HG03103 (cell line): ENCODE measurements around the gene NR3C2.

Experiments
- ATAC-seq: cut with Tn5 transposase; IDR thresholded peaks from one replicate; pipeline ENCODE4 v1.9.1; 2021; ENCODE audit warnings: low read depth; ENCODE audit not compliant: unreplicated experiment

NR3C2 gene

GRCh38 chr4:148441986-148442831, at the start of gene NR3C2:
TSS of gene NR3C2 (minus strand) at chr4:148442414.
- ATAC-seq, result peak; percentile 95

DNA sequence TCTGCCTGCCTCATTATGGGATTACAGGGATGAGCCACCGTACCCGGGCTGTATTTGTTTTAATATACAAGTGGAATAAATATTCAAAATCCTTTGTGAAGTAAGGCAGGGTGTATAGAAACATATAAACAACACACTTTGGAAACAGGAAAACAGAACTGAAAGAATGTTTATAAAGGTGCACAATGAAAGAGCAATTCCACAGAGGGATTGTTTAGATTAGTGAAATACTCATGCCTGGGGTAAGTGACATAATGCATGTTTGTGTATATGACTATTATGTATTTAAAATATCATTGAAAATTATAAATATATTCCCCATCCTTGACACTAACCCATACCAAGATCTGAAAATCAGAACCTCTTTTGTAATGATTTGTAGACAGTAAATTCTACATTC, 45.0 kb upstream of the NR3C2 start:
- no peak for ATAC-seq

- no peak for ATAC-seq
Observed at GRCh38 chr4:148481636-148482035, 39.4 kb upstream of the NR3C2 start.

DNA sequence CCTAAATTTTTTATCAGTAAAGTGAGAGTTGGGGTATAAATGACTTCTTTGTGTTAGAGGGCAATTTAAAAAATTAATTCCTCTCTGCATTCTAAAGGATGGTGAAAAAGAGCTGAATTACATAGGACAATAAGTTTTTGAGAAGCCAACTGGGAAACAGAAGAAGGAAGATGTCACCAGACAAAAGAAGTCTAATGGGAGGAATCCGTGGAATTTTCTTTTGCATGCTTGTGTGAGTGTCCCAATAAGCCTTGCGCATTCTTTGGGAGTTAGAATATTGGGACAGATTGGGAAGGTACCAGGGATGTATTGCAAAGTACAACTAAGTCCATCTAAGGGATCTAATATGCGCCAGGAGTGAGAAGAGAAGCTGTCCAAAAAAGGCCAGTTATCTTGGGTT, 35.1 kb upstream of the NR3C2 start:
- ATAC-seq, result no peak

- no peak for ATAC-seq
Observed at GRCh38 chr4:148469938-148470337, 27.7 kb upstream of the NR3C2 start.

DNA sequence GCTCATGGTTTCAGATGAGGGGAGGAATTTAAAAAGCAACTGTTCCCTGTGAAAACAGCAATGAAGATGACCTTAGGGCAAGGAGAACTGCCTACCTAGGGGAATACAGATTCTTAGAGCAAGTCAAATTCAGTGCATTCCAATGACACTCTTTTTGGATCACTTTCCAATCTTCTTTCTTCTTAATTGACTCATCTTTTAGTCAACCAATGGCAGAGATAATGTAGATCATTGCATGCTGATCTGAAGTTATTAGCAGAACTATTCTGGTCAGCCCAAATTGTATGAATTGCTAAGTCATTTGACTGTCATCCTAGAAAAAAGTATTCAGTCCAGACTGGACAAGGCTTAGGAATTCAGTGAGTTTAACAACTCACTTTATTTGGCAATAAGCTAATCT, 12.6 kb upstream of the NR3C2 start:
- ATAC-seq, result no peak

- ATAC-seq, result no peak
Observed at GRCh38 chr4:148453833-148454232, 11.6 kb upstream of the NR3C2 start.

DNA sequence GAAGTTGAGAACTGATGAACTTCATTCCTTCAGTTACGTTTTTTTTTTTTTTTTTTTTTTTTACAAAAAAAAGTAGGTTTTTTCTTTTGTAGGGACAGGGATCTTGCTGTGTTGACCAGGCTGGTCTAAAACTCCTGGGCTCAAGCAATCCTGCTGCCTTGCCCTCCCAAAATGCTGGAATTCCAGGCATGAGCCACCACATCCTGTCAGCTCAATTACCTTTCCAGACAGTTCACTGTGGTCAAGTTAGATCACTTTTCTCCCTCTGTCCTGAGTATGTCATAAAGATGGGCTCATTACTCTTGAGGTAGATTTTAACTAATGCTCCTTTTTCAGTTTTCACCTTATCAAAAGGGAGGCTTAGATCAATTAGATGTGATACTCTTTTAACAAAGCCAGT, 10.8 kb upstream of the NR3C2 start:
- no peak for ATAC-seq

DNA sequence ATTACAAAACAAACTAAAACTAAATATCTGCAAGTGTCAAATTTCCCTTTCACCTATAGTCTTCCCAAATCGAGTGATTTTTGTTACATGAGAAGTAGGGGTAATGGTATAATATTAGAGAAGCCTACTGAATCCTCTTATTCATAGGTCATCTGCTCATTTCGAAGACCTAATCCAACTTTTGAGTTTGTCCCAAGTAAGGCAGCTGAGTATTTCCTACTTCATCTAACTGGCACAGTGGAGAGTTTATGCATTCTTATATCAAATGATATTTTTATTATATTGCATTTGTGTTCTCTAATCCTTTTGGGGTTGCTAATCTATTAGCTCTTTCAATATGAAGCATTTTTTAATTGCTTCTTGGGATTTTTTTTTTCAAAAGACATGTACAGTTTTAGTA, 7.7 kb upstream of the NR3C2 start:
- no peak for ATAC-seq

DNA sequence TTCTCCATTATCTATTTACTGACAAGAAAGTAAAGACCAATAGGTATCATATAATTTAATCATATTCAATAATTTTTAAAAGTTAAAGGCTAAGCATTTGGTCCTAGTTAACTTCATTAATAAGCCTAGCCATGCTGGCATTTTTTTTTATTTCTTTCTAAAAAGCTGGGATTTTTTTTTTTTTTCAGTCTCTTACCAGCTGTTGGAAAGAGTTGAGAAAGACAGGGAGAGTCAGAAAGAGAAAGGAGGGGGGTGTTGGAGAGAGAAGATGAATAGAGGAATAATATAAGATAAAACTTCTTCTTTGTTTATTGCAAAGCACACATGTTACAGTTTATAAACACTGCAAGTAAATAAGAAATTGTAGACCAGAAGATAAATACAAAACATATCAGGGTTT, 5.9 kb upstream of the NR3C2 start:
- ATAC-seq, result no peak

DNA sequence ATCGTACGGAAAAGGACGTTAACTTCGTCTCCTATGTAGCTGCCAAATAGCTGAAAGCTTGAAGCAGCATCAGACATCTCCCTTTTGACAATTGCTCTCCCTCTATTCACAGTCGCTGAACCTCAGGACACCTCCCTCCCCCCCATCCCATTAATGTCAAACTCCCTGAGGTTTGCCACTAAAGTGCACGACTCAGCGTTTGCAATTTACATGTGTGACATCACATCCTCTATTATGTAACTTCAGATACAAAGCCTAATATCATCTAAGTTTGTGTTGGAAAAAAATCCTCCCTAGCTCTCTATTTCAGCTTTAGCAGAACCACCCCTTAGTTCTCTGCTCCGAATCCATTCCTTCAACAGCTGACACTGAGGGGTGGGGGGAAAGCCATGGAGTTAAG, 5.5 kb upstream of the NR3C2 start:
- no peak for ATAC-seq

DNA sequence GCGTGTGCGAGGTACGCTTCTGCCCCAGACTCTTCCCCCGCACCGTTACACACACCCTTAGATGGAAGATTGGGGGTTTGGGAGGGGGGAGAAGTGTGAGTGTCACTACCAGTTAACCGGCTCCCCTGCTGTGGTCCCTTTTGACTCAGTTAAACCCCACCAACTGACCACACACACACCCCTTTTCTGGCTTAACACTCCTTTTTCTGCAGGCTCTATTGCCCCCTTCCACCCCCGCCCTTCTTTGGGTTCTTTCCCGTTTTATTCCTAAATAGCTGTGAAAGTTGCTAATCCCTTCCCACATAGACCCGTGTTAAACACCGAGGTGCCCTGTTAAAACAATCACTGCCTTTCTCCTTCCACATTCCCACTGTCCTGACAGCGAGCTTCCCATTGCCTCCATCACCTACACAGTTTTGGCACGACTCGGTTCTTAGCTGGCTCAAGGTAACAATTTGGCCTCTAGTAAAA, 3.7 kb upstream of the NR3C2 start:
- ATAC-seq, result no peak

GRCh38 chr4:148445071-148445859, 3.1 kb upstream of the NR3C2 start:
- peak; percentile 13 for ATAC-seq

GRCh38 chr4:148444296-148445070, 2.3 kb upstream of the NR3C2 start:
- ATAC-seq, result no peak

- no peak for ATAC-seq
Observed at GRCh38 chr4:148443512-148444295, 1.5 kb upstream of the NR3C2 start.

- peak; percentile 7 for ATAC-seq
Observed at GRCh38 chr4:148442832-148443511, 758 bp upstream of the NR3C2 start.

- ATAC-seq, result no peak
Observed at GRCh38 chr4:148441624-148441985, 609 bp downstream of the NR3C2 start.

DNA sequence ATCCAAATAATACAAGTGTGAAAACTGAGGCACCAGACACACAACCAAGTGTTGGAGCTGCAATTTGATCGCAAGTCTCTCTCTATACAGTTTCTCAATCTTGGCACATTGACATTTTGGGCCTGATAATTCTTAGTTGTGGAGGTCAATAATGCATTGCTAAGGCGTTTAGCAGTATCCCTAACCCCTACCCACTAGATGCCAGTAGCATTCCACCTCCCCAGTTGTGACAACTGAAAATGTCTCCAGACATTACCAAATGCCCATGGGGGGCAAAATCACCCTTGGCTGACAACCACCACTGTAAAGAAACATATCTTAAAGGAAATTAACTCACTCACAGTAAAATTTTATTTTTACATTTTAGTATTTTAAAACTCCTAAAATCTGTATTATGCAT, 4.2 kb downstream of the NR3C2 start:
- ATAC-seq, result no peak

DNA sequence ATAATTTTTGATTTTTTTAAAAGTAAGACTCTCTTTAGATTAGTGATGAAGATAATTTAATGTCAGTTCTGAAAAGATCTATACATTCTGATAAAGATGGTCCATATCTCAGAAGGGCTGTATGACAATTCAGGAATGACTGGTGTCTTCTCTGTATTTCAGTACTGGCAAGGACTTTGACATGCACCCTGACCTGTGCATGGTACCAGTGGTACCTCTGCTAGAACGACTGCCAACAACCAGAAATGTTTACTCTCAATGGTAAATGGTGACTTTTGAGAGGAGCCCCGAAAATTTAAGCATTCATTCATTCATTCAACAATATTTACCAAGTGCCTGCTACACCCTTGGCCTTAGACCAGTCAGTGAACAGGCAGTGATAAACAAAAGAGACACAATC, 4.8 kb downstream of the NR3C2 start:
- no peak for ATAC-seq

GRCh38 chr4:148436512-148436911, 5.7 kb downstream of the NR3C2 start:
- ATAC-seq, result no peak
